ENCODE measurements around the gene THSD7B. TPM values are rescaled to one million over a fixed set of nuclear protein-coding genes. Genes with fewer than 3 reads are reported as not detected.
A peak's percentile ranks its signal among the peaks of the same experiment; 100 is the strongest.

Gene THSD7B
- total and polyA plus RNA-seq, 2 of the 8 experiments (the other 6 are each of a cell fraction or from before 2014, with no cell fraction given): 0.60 to 2.9 TPM

DNA sequence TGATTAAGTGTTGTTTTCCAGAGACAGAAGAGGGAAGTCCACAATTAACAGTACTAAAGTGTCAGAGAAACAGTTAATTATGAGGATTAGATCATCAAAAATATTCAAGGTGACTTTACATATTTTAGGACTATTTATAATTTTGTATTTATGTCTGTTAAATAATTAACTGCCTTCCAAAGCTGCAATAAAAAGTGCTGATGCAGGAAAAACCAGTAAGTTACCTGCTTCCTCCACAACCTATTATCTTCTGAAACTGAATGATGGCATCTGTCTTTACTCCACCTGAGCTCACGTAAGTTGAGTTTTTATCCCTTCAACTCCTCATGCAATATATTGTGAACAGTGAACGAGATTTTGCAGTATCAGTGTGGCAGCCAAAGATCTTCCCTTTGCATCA lies 570.7 kb downstream of the THSD7B start:
- Histone ChIP-seq H3K56ac (replicated peaks; ENCODE audit: insufficient read length, low read depth, low read length) (no peak overlapping the region), H2BK12ac (ENCODE audit: low read depth, low read length) (no peak overlapping the region), H3K9me3 (ENCODE audit: insufficient read depth in 2 of 2, low read depth in 1 of 2, low read length in 1 of 2) (peaks cover 0 to 3% of the 10 kb centered on the region in 2 experiments; a peak in 1 of 4 replicates), H4K5ac (ENCODE audit: insufficient read length, low read depth, low read length) (no peak overlapping the region), H3K18ac (ENCODE audit: extremely low read depth, low read length) (no peak overlapping the region), H3K4me1 (replicated peaks in 1 of 4; ENCODE audit: control insufficient read depth in 3 of 4, insufficient read depth in 4 of 4, low read length in 3 of 4) (peaks cover 0 to 4% (median 0%) of the 10 kb centered on the region in 4 experiments; a peak in 1 of 7 replicates), H2AK5ac (ENCODE audit: low read depth, low read length) (no peak overlapping the region), H3K79me2 (ENCODE audit: control insufficient read depth in 1 of 2, insufficient read depth in 2 of 2, low read length in 2 of 2) (no peaks in the 10 kb centered on the region), H3K4me3 (ENCODE audit: extremely low read depth in 1 of 4, insufficient read depth in 2 of 4, low read depth in 3 of 4, low read length in 4 of 4) (no peak overlapping the region), H2BK20ac (ENCODE audit: low read length) (no peak overlapping the region), H2AFZ (ENCODE audit: low read length) (no peak overlapping the region), H3K23ac (ENCODE audit: insufficient read length) (no peak overlapping the region), H3K23me2 (ENCODE audit: low read depth, low read length) (no peaks in the 10 kb centered on the region), H4K8ac (ENCODE audit: extremely low read depth, insufficient read depth, low read length) (no peak overlapping the region), H4K20me1 (replicated peaks in 1 of 2; ENCODE audit: control insufficient read depth in 1 of 2, insufficient read depth in 2 of 2, low read length in 2 of 2) (no peaks in the 10 kb centered on the region), H2BK120ac (replicated peaks; ENCODE audit: low read depth, low read length) (no peak overlapping the region), H3K9ac (replicated peaks in 1 of 4; ENCODE audit: extremely low read depth in 1 of 4, low read depth in 3 of 4, low read length in 3 of 4) (no peak overlapping the region), H3K27me3 (replicated peaks in 1 of 4; ENCODE audit: control insufficient read depth in 3 of 4, extremely low read depth in 1 of 4, insufficient read depth in 3 of 4, low read length in 3 of 4) (no peaks in the 10 kb centered on the region), H3K4ac (replicated peaks; ENCODE audit: insufficient read length, low read depth, low read length) (no peak overlapping the region), H3K4me2 (ENCODE audit: insufficient read depth in 1 of 2, low read depth in 2 of 2, low read length in 2 of 2) (no peak overlapping the region), H3K14ac (ENCODE audit: insufficient read length) (no peak overlapping the region), H3K36me3 (ENCODE audit: control insufficient read depth in 2 of 4, insufficient read depth in 4 of 4, low read length in 3 of 4) (no peaks in the 10 kb centered on the region), H2BK5ac (ENCODE audit: low read depth, low read length) (no peak overlapping the region), H2BK15ac (ENCODE audit: low read length) (no peak overlapping the region), H3K27ac (ENCODE audit: low read depth, low read length) (no peak overlapping the region), H4K91ac (replicated peaks; ENCODE audit: insufficient read length, low read length) (no peak overlapping the region), H3K79me1 (ENCODE audit: low read depth, low read length) (no peaks in the 10 kb centered on the region)
- POLR2A ChIA-PET (ENCODE audit: partially characterized antibody): no interaction called here
- DNase-seq (ENCODE audit: low read depth in 1 of 2, low spot score in 2 of 2): no peak
- CTCF ChIA-PET (ENCODE audit: partially characterized antibody): interaction anchor here (1.0 kb wide), 1 partner anchor 18 kb away, joined by 3 read pairs; no protein-coding TSS in a partner anchor
- FAIRE-seq: no peak
- WGBS, 2 experiments (ENCODE audit: extremely low coverage in 1 of 2, insufficient coverage in 1 of 2, insufficient read length in 1 of 2, insufficient replicate concordance in 2 of 2, low coverage in 1 of 2, low lambda C conversion rate in 2 of 2, missing lambda C conversion rate in 1 of 2): 87% methylated on average over 2 of the region's 2 CpGs; no CpG with 5 or more reads in 1 of the 2 experiments
- TF ChIP-seq TEAD4 (IDR thresholded peaks at IDR 0.05; ENCODE audit: low read depth, low read length) (no peak), MAFK (IDR thresholded peaks at IDR 0.05; ENCODE audit: low read depth, low read length) (peak; percentile 43; the same call in 1 of the 2 replicates)
